HG03432 (cell line): ENCODE results near the gene ZNF28.
"Not testable (repeated sequence)": the region's sequence is repeated elsewhere in the genome, so short reads cannot be mapped to it uniquely, and the experiment has no call there.

Experiments
- ATAC-seq: cut with Tn5 transposase; IDR thresholded peaks from one replicate; pipeline ENCODE4 v1.9.1; 2021; ENCODE audit warnings: mild to moderate bottlenecking, moderate library complexity; ENCODE audit not compliant: unreplicated experiment

ZNF28 gene

GRCh38 chr19:52821204-52821960, at the start of gene ZNF28:
Gene ZNF28 (minus strand): TSS chr19:52821633. CDS start chr19:52817958, 3,675 bp downstream.
- peak; percentile 99 for ATAC-seq

- ATAC-seq, result not testable (repeated sequence)
These were observed 46.6 kb upstream of the ZNF28 start for GRCh38 chr19:52868031-52868430.

DNA sequence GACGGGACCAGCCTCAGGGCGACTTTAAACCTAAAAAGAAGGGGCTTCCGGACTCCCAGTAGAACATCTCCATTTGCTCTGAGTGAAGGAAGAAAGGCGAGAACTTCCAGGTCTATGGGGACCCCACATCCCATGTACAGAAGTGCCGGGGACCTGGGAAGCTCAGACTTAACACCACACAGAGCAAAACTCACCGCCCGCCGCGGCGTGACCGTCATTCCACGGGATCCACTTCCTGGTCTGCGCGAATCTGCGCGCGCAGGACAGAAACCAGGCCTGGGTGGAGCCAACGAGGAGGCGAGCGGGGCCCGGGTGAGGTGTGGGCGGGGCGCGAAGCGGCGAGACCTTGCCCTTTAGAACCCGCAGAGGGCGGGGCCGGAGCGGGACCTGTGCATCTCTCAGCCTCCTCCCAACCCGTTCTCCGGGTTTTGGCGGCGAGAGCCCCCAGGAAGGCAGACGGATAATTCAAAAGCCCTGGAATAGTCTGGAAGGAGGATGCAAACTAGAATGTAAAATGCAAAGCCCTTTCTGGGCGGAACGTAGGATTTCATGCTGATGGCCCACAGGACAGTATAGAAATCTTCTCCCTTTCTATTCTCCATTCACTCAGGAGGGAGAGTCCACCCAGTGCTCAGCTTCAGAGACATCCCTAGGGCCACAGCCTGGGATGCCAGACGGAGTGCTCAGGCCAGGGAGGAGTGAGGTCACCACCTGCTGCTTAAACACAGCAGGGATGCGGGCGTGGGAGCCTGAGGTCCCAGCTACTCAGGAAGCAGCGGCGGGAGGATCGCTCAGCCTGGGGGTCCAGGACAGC, 36.2 kb upstream of the ZNF28 start, which contains the start of gene ZNF468:
ZNF468 (minus strand) TSS at position 242 of the 814 bp plus-strand sequence. CDS start 3,347 bp downstream, outside the sequence.
- ATAC-seq, result peak; percentile 99

GRCh38 chr19:52856540-52857377, 35.3 kb upstream of the ZNF28 start:
- ATAC-seq, result peak; percentile 9

- not testable (repeated sequence) for ATAC-seq
These were observed 25.9 kb upstream of the ZNF28 start for GRCh38 chr19:52847352-52847751.

GRCh38 chr19:52840825-52841465, 19.5 kb upstream of the ZNF28 start:
- not testable (repeated sequence) for ATAC-seq

- ATAC-seq, result not testable (repeated sequence)
These were observed 12.9 kb upstream of the ZNF28 start for GRCh38 chr19:52834289-52834688.

- ATAC-seq, result not testable (repeated sequence)
These were observed 12.1 kb upstream of the ZNF28 start for GRCh38 chr19:52833541-52833940.

- not testable (repeated sequence) for ATAC-seq
These were observed 8.4 kb upstream of the ZNF28 start for GRCh38 chr19:52829866-52830265.

- no peak for ATAC-seq
These were observed 4.3 kb upstream of the ZNF28 start for GRCh38 chr19:52825765-52826164.

- no peak for ATAC-seq
These were observed 2.2 kb upstream of the ZNF28 start for GRCh38 chr19:52823676-52824075.

DNA sequence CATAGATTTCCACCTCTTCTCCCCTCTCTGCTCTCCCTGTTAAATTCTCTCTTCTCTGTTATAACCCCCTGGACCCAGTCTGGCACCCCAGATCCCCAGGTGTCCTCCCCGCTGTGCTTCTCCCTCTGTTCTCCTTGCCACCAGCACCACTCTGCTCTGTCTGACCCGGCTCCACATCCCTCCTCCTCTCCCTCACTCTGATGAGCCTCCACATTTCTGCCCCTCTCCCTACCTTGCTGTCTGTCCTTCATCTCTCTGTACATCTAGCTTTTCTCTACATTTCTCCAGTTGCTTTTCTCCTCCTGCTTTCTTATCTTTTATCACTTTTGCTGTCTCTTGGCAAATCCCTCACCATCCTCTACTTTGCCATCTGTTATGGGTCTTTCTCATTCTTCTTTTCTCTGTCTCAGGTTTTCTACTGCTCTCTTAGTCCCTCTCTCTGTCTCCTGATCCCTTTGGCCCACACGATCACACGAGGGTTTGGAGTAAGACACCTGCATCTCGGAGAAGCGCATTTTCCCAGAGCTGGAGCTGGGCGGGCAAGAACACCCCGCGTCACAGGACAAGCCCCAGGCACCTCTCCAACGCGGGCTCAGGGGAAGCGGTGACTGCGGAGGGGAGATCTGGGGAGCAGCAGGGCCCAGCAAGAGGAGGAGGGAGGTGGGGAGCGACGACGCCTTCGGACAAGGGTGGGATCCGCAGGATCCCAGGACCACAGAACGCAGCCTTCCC, 795 bp downstream of the ZNF28 start:
- peak; percentile 20 for ATAC-seq

- ATAC-seq, result no peak
These were observed 11.6 kb downstream of the ZNF28 start for GRCh38 chr19:52809801-52810200.

- not testable (repeated sequence) for ATAC-seq
These were observed 21.3 kb downstream of the ZNF28 start for GRCh38 chr19:52799950-52800640.

DNA sequence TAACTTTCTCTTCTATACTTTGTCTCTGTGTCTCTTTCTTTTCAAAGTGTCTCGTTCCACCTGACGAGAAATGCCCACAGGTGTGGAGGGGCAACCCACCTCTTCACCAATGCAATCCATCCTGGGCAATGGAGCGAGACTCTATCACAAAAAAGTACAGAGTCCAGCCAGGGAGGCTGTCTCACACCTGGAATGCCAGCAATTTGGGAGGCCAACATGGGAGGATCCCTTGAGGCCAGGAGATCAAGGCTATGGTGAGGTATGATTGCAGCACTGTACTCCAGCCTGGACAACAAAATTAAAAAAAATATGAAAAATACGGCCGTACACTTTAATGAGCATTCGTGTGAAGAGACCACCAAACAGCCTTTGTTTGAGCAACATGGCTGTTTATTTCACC, 32.0 kb downstream of the ZNF28 start:
- no peak for ATAC-seq

DNA sequence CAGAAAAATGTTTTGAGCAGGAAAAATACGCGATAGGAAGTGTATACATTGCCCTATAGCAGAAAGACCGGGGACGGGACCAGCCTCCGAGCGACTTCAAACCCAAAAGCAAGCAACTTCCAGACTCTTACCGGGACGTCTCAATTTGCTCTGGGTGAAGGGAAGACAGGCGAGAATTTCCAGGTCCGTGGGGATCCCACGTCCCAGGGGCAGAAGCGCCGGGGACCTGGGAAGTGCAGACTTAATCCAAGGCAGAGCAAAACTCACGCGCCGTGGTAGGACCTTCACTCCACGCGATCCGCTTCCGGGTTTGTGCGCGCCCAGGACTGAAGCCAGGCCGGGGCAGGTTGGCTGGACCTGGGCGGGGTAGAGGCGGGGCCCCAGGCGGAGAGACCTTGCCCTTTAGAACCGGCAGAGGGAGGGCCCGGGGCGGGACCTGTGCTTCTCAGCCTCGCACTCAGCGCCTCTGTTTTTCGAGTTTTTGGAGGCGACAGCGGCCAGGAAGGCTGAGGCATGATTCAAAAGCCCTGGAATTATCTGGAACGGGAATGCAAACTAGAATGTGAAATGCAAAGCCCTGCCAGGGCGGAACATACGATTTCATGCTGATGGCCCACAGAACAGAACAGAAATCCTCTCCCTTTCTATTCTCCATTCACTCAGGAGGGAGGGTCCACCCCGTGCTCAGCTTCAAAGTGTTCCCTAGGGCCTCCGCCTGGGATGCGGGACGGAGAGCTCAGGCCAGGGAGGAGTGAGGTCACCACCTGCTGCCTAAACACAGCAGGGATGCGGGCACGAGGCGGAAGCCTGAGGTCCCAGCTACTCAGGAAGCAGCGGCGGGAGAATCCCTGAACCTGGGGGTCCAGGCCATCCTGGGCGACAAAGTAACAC, 34.7 kb downstream of the ZNF28 start, which contains the start of gene ZNF600:
ZNF600 (minus strand) TSS at position 328 of the 891 bp plus-strand sequence. CDS start 7,903 bp downstream, outside the sequence.
- ATAC-seq, result peak; percentile 97

- peak; percentile 36 for ATAC-seq
These were observed 35.4 kb downstream of the ZNF28 start for GRCh38 chr19:52786078-52786463.

GRCh38 chr19:52785506-52785905, 35.9 kb downstream of the ZNF28 start:
- ATAC-seq, result no peak
